Nucleus accumbens (tissue), 56 donors: Measurements from ENCODE around the gene SENP7.
"Not testable (repeated sequence)": the region's sequence is repeated elsewhere in the genome, so short reads cannot be mapped to it uniquely, and the experiment has no call there.

Experiments used
- DNase-seq, 56 donors: peaks; one replicate each; lab custom pipeline; 2025; lab: John Stamatoyannopoulos, UW

The SENP7 gene

GRCh38 chr3:101454629-101455028 lies 58.4 kb downstream of the SENP7 start:
- DNase-seq: no peak

GRCh38 chr3:101453961-101454360 lies 59.1 kb downstream of the SENP7 start:
- DNase-seq: no peak

GRCh38 chr3:101438641-101439040 lies 74.4 kb downstream of the SENP7 start:
- DNase-seq: not testable (repeated sequence)

- DNase-seq: no peak
Observed at GRCh38 chr3:101433652-101434051, 79.4 kb downstream of the SENP7 start.

GRCh38 chr3:101423984-101424888 lies 88.8 kb downstream of the SENP7 start:
- DNase-seq: no peak

- no peak for DNase-seq
Observed at GRCh38 chr3:101418851-101419250, 94.2 kb downstream of the SENP7 start.

GRCh38 chr3:101414121-101414520 lies 98.9 kb downstream of the SENP7 start:
- DNase-seq: no peak

- no peak for DNase-seq
Observed at GRCh38 chr3:101413656-101414055, 99.4 kb downstream of the SENP7 start.

- DNase-seq: no peak
Observed at GRCh38 chr3:101391413-101391950, 121.5 kb downstream of the SENP7 start.

GRCh38 chr3:101388706-101389105 lies 124.3 kb downstream of the SENP7 start:
- DNase-seq: no peak

- no peak for DNase-seq
Observed at GRCh38 chr3:101387351-101387750, 125.7 kb downstream of the SENP7 start.

- no peak for DNase-seq
Observed at GRCh38 chr3:101384426-101384825, 128.6 kb downstream of the SENP7 start.

GRCh38 chr3:101383656-101384055 lies 129.4 kb downstream of the SENP7 start:
- DNase-seq: no peak

GRCh38 chr3:101383156-101383575 lies 129.8 kb downstream of the SENP7 start:
- peak in 1 of 56 donors; percentile 3 for DNase-seq

- no peak for DNase-seq
Observed at GRCh38 chr3:101381809-101382208, 131.2 kb downstream of the SENP7 start.

- DNase-seq: no peak
Observed at GRCh38 chr3:101379658-101380376, 133.2 kb downstream of the SENP7 start.

- no peak for DNase-seq
Observed at GRCh38 chr3:101377796-101378195, 135.2 kb downstream of the SENP7 start.

- no peak for DNase-seq
Observed at GRCh38 chr3:101377209-101377608, 135.8 kb downstream of the SENP7 start.

GRCh38 chr3:101375586-101375985 lies 137.4 kb downstream of the SENP7 start:
- no peak for DNase-seq

- no peak for DNase-seq
Observed at GRCh38 chr3:101362406-101362805, 150.6 kb downstream of the SENP7 start.

- no peak for DNase-seq
Observed at GRCh38 chr3:101351829-101352228, 161.2 kb downstream of the SENP7 start.
